Ureter (tissue), 1 donor: ENCODE measurements around the gene ANKRD23. TPM values are rescaled to one million over a fixed set of nuclear protein-coding genes. Genes with fewer than 3 reads are reported as not detected.

ENCODE experiments used
- DNase-seq: peaks from one replicate; pipeline ENCODE4 v3.0.0-alpha.2; 2020; ENCODE audit warnings: low spot score
- total RNA-seq: library from RNA; stranded (reverse); gene quantifications from one replicate; pipeline ENCODE4 v1.2.4, GENCODE V29; 2023
- donor health status: DM: yes; HTN: yes; CAD: no.

Gene ANKRD23
- total RNA-seq, 1 donor from 2014 or later = 10.2 TPM

DNA sequence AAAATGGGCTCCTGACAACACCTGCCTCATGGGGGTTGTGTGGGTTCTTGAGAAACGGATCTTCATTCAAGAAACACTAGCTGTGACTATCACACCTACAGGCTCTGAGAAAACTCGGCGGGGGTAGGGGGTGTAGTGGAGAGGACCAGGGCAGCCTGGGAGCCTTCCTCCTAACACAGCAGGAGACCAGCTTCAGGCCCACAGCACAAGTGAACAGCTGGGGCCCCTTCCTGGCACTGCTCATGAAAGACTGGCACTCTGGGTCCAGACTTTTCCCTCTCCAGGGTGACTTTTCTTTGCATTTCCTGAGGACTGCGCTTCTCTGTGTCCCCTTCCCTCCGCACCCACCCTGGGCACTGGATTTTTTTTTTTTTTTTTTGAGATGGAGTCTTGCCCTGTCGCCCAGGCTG, 33.2 kb upstream of the ANKRD23 start:
- DNase-seq = no peak

DNA sequence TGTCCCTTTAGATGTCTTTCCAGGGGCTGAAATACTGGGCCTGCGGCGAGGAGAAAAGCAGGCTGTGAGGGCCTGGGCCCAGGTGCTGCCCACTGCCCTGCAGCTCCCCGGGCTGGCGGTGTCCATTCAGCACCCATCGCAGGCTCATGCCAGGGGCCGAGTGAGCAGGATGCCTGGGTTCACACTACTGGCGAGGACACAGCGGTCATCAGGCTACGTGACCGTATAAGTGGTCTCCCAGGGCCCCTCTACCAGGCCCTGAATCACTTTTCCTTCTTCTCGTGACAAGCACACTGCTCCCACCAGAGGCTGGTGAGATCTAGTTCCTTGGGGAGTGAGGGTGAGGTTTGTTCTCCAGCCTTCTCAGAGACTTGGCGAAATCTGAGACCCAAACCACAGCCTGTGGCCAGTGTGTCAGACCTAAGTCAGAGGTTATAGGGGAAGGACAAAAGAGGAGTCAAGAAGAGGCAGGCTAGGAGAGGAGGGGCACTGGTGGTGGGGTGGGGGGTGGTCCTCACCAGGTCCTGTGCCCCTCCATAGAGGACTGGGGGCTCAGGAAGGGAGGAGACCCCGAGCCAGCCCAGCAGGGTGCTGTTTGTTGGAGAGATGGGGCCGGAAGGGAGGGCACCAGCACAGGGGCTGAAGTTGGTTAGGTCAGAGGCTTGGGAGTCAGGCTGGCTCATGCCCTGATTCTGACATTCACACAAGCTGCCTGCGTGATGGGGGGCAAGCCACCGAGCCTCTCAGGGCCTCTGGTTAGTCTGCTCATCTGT, 32.6 kb upstream of the ANKRD23 start:
- no peak for DNase-seq

GRCh38 chr2:96875498-96876268, 31.9 kb upstream of the ANKRD23 start:
- no peak for DNase-seq

DNA sequence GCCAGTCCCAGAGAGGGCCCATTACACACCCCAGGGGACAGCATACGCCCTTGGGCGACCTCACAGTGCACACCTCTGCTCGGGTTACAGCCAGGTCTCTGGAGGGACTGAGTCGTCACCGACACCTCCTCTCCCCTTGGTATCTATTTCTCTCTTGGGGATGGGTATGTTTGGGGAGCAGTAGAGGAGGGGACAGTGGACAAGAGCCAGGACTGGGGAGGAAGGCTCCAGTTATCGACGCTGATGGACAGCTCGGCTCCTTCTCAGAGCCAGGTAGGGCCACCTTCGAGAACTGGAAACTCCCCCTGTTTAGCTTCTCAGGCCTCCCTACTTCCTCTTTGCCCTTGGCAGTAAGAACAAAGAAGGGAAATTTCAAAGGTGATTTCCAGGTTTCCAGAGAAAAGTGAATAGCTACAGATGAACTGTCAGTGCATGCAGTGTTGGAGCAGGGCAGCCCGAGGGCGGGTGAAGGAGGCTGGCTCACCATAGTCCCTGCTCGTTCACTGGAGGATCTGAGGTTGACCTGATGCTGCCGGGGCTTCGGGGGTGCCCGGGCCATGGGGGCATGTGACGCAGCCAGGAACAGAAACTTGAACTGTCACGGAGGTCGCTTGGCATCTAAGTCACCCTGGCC, 30.5 kb upstream of the ANKRD23 start:
- no peak for DNase-seq

DNA sequence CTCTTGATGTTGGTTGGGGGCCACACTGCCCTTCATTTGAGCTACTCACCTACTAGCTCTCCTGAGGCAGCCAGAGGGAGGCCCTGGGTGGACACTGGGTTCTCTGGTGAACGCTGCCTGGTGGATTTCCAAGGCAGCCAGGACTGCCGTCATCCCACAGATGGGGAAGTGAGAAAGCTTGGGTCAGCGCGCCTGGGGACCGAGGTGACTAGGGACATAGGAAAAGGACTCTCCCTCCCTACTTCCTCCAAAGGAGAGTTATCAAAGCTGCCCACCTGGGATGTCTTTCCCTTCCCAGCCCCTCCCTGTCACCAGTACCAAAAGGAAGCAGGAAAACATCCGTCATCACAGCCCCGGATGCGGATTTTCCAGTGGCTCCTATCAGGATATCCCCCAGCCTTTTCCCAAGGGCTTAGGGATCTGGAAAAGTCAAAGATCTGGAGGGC, 29.9 kb upstream of the ANKRD23 start:
- DNase-seq = no peak

DNA sequence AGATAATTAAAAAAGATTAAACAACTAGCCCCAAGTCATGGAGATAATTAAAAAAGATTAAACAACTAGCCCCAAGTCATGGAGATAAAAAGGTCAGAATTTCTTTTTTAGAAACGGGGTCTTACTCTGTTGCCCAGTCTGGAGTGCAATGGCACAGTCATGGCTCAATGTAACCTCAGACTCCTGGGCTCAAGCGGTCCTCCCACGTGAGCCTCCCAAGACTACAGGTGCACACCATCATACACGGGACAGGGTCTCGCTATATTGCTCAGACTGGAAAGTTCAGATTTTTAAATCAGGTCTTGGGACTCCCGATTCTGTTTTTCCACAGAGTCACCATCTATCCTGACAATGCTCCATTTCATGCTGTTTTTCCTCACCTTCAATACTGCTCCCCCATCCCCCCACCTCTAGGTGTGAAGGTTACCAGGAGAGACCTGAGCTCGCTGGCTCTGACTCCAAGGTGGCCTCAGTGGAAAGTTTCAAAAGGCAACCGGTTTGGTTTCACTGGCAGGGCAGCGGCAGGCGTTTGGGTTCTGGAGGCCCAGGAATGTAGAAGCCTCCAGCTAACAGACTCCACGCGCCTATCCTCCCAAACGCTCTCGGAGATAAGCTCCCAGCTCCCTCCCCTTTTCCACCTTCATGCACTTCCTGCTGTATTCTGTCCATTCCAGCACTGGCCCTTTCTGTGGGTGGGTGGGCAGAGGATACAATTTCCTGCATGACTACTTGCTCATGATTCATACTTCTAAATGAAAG, 28.9 kb upstream of the ANKRD23 start:
- no peak for DNase-seq

DNA sequence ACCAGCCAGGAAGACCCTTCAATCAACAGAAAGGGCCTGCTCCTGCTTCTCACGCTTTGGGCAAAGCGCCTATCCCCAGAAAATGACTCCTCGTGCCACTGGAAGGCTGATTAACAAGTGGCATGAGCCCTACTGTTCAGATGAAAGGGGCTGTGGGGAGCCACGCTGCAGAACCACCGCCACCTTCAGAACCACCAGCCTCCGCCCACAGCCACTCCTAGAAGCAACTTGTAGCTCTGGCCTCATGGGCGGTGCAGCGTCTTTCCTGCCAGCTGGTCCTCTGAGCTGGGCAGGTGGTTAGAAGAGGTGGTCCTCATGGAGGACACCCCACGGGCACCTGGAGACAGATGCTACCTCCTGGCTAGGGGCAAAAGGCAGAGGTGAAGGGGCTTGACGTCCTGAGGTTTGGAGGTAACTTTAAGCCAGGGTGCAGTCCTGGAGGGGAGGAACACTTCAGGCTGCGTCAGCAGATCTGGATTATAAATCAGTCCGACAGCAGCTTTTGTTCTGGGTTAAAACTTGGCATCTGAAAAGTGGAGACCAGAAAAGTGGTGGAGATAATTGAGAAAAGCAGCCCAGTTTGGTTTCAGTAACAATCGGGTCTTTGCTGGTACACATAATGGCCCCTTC, 26.9 kb upstream of the ANKRD23 start:
- DNase-seq = peak; percentile 75

- peak; percentile 71 for DNase-seq
Measured at GRCh38 chr2:96869822-96870625, 26.2 kb upstream of the ANKRD23 start, which contains the start of gene SEMA4C. SEMA4C (minus strand) TSS chr2:96870080; CDS start chr2:96867886, 2,194 bp downstream.

GRCh38 chr2:96869281-96869821, 25.5 kb upstream of the ANKRD23 start:
- DNase-seq = peak; percentile 87

- peak; percentile 93 for DNase-seq
Measured at GRCh38 chr2:96868555-96869280, 24.9 kb upstream of the ANKRD23 start.

DNA sequence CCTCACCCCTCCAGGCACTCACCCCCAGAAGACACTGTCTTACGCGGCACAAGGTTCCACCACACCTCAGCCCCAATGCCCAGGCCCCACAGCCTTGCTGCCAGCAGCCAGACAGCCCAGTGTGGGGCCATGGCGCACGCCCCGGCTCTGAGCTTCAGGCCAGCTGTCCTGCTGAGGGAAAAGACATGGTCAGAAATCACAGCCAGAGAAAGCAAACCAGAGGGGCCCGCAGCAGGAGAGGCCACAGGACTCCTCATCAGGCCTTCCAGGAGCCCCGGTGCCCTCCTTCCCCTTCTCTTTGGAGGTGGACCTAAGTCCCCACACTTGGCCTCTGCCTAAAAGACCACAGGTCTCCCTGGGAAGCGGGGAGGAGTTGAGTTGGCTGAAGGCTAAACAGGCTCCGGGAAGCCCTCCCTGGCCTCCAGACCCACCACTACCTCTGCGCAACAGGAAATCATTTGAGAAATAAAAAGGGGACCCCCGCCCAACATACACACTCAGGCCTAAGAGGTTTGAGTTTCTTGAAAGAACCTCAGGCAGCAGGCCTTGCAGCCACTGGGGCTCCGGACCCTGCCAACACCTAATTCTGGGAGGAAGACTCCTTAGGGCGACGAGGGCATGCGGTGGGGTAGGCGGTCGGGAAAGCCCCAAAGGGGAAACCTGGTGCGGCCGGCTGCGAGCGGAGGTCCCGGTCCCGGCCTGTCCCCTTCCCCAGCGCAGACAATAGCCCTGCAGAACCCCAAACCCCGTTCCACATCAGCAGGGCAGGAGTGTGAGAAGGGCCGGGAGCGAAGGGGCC, 24.1 kb upstream of the ANKRD23 start:
- no peak for DNase-seq

GRCh38 chr2:96866986-96867755, 23.4 kb upstream of the ANKRD23 start:
- DNase-seq = peak; percentile 41

GRCh38 chr2:96866586-96866985, 22.8 kb upstream of the ANKRD23 start:
- DNase-seq = no peak

DNA sequence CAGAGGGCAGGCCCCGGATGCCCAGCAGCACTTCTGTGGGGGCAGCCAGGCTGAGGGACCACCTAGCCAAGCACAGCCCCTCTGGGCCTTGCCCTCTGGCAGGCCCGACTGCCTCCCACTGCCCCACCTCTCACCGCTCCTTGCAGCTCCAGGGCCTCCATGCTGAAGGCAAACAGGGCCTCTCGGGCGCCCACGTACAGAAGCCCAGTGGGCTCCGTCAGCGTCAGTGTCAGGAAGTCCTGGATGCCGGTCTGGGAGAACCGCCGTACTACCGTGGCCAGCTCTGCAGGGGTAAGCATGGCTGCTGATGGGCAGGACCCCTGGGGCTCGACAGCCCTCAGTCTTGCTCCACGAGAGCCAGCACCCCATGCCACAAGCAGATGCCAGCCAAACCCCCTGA, 22.3 kb upstream of the ANKRD23 start:
- no peak for DNase-seq

- DNase-seq = no peak
Measured at GRCh38 chr2:96865654-96866053, 21.8 kb upstream of the ANKRD23 start.

GRCh38 chr2:96864343-96865091, 20.7 kb upstream of the ANKRD23 start:
- DNase-seq = no peak
